DOHH2 (cell line): Measurements from ENCODE around the gene TPM2.

ENCODE experiments used
- H3F3A ChIP-seq: fragments of 200-600 bp; sonication (generic), shearing (Covaris generic); 2 replicates; pipeline ENCODE4 v1.6.0; 2016; ENCODE audit warnings: antibody characterized with exemption, mild to moderate bottlenecking; ENCODE audit not compliant: control insufficient read depth, insufficient read depth
- H3K27ac ChIP-seq: fragments of 200-600 bp; sonication (generic); 2 replicates; pipeline ENCODE4 v1.5.1; 2014; ENCODE audit warnings: low read depth, mild to moderate bottlenecking, low read length, moderate library complexity
- H3K27me3 ChIP-seq: fragments of 200-600 bp; sonication (generic); 2 replicates; pipeline ENCODE4 v1.6.1; 2014; ENCODE audit warnings: mild to moderate bottlenecking, low read length, mixed read lengths; ENCODE audit not compliant: control insufficient read depth
- H3K36me3 ChIP-seq: fragments of 200-600 bp; sonication (generic); 2 replicates; pipeline ENCODE4 v1.6.1; 2014; ENCODE audit warnings: mild to moderate bottlenecking, low read length, moderate library complexity, mixed read lengths; ENCODE audit not compliant: control insufficient read depth
- H3K4me1 ChIP-seq: fragments of 200-600 bp; sonication (generic); 2 replicates; pipeline ENCODE4 v1.6.1; 2014; ENCODE audit warnings: mild to moderate bottlenecking, low read length, mixed read lengths; ENCODE audit not compliant: control insufficient read depth
- H3K4me2 ChIP-seq: fragments of 200-600 bp; sonication (generic); 2 replicates; pipeline ENCODE4 v1.6.0; 2014; ENCODE audit warnings: mild to moderate bottlenecking, low read length, moderate library complexity
- H3K4me3 ChIP-seq: fragments of 200-600 bp; sonication (generic); 2 replicates; pipeline ENCODE4 v1.5.1; 2014; ENCODE audit warnings: mild to moderate bottlenecking, low read length, mixed read lengths
- H3K79me2 ChIP-seq: fragments of 200-600 bp; sonication (generic); 2 replicates; pipeline ENCODE4 v1.6.1; 2014; ENCODE audit warnings: mild to moderate bottlenecking, low read length, mixed read lengths; ENCODE audit not compliant: control insufficient read depth
- H3K9me2 ChIP-seq: fragments of 200-600 bp; sonication (generic); replicated peaks from 2 replicates; pipeline ENCODE4 v1.6.1; 2014; ENCODE audit warnings: mild to moderate bottlenecking, low read length, mixed read lengths; ENCODE audit not compliant: control insufficient read depth
- H3K9me3 ChIP-seq: fragments of 200-600 bp; sonication (generic); 2 replicates; pipeline ENCODE4 v1.6.1; 2014; ENCODE audit warnings: antibody characterized with exemption, low read length, mixed read lengths; ENCODE audit not compliant: control insufficient read depth, insufficient read depth
- H4K20me1 ChIP-seq: fragments of 200-600 bp; sonication (generic); 2 replicates; pipeline ENCODE4 v1.6.0; 2014; ENCODE audit warnings: low read depth, mild to moderate bottlenecking, antibody characterized with exemption, low read length, moderate library complexity; ENCODE audit not compliant: control insufficient read depth, insufficient read depth
- CTCF ChIP-seq: fragments of 200-600 bp; sonication (generic); IDR thresholded peaks from one replicate; pipeline ENCODE4 v1.5.1; 2014; ENCODE audit warnings: antibody characterized with exemption, mild to moderate bottlenecking, low read depth, low read length; ENCODE audit not compliant: poor library complexity, severe bottlenecking
- EZH2phosphoT487 ChIP-seq: fragments of 200-600 bp; sonication (generic); IDR thresholded peaks from 2 replicates; pipeline ENCODE4 v1.6.1; 2017; ENCODE audit warnings: borderline replicate concordance, mild to moderate bottlenecking, antibody characterized with exemption, low read length, moderate library complexity, mixed read lengths

TPM2 gene

GRCh38 chr9:35702696-35703095 lies 13.0 kb upstream of the TPM2 start:
- H3K9me2 ChIP-seq: no peaks in the 10 kb centered on the region
- H4K20me1 ChIP-seq: no peaks in the 10 kb centered on the region
- H3K4me1 ChIP-seq: no peaks in the 10 kb centered on the region
- no peak for TF ChIP-seq EZH2phosphoT487
- no peak for TF ChIP-seq CTCF
- H3K4me2 ChIP-seq: no peak overlapping the region
- no peaks in the 10 kb centered on the region for H3K27me3 ChIP-seq
- no peaks in the 10 kb centered on the region for H3F3A ChIP-seq
- H3K79me2 ChIP-seq: no peaks in the 10 kb centered on the region
- no peaks in the 10 kb centered on the region for H3K9me3 ChIP-seq
- H3K36me3 ChIP-seq: peaks cover 96% of the 10 kb centered on the region
- no peak overlapping the region for H3K27ac ChIP-seq
- no peak overlapping the region for H3K4me3 ChIP-seq

GRCh38 chr9:35700942-35701341 lies 11.2 kb upstream of the TPM2 start:
- H3K27me3 ChIP-seq: no peaks in the 10 kb centered on the region
- no peaks in the 10 kb centered on the region for H3K79me2 ChIP-seq
- H3K27ac ChIP-seq: no peak overlapping the region
- H3K9me3 ChIP-seq: no peaks in the 10 kb centered on the region
- H3K36me3 ChIP-seq: peaks cover 95% of the 10 kb centered on the region
- 0 out of 2 replicates have a peak, but pooled peaks cover 3% of the 10 kb centered on the region for H3K4me1 ChIP-seq
- no peak for TF ChIP-seq EZH2phosphoT487
- TF ChIP-seq CTCF: no peak
- 0 out of 2 replicates have a peak, but pooled peaks cover 5% of the 10 kb centered on the region for H3F3A ChIP-seq
- H3K4me3 ChIP-seq: no peak overlapping the region
- no peak overlapping the region for H3K4me2 ChIP-seq
- H4K20me1 ChIP-seq: no peaks in the 10 kb centered on the region
- H3K9me2 ChIP-seq: no peaks in the 10 kb centered on the region

- H3K9me2 ChIP-seq: no peaks in the 10 kb centered on the region
- H3K4me3 ChIP-seq: no peak overlapping the region
- H3K79me2 ChIP-seq: no peaks in the 10 kb centered on the region
- 0 out of 2 replicates have a peak, but pooled peaks cover 5% of the 10 kb centered on the region for H3F3A ChIP-seq
- peaks cover 91% of the 10 kb centered on the region for H3K36me3 ChIP-seq
- H3K27ac ChIP-seq: no peak overlapping the region
- H4K20me1 ChIP-seq: no peaks in the 10 kb centered on the region
- TF ChIP-seq CTCF (no peak), EZH2phosphoT487 (no peak)
- no peaks in the 10 kb centered on the region for H3K9me3 ChIP-seq
- H3K4me1 ChIP-seq: 0 out of 2 replicates have a peak, but pooled peaks cover 3% of the 10 kb centered on the region
- no peaks in the 10 kb centered on the region for H3K27me3 ChIP-seq
- no peak overlapping the region for H3K4me2 ChIP-seq
Measured at GRCh38 chr9:35700031-35700430, 10.3 kb upstream of the TPM2 start.
